ENCODE data around the gene LAMC1. TPM values are rescaled to one million over a fixed set of nuclear protein-coding genes. Genes with fewer than 3 reads are reported as not detected.

Gene LAMC1
- polyA plus RNA-seq, 1 donor (not counting 4 experiments of a cell fraction or from before 2014, with no cell fraction given), result 66.6 TPM

DNA sequence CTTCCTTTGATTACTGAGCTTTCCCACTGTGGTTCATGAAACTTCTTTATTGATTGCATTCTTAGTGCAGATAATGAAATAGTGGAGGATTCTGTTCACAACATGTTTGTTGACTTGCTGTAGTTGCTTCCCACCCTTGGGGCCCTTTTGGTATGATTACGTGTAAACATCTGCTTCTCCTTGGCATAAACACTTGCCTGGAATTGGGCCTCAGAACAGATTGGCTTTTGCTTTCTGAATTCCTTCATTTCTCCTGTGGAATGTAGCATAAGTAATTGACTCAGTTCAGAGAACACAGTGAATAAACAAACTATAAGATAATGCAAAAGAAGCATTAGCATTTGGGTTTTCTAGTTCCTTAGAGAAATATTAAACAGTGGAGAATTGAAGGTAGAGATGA, 103.3 kb downstream of the LAMC1 start:
- FAIRE-seq, result no peak
- H2AFZ ChIP-seq (ENCODE audit: control insufficient read depth, low read length), result no peak overlapping the region
- dilution Hi-C loops (cut with MboI; ENCODE audit: extremely low pct_ligation_motif_present, low sequenced_read_pairs), result no loop called here
- no peaks in the 10 kb centered on the region for H4K20me1 ChIP-seq (ENCODE audit: control insufficient read depth, extremely low read depth, insufficient read depth, low read length)
- no peaks in the 10 kb centered on the region for H3K9me1 ChIP-seq (ENCODE audit: control insufficient read depth, extremely low read depth, insufficient read depth, low read length)
- H3K27ac ChIP-seq (ENCODE audit: control insufficient read depth, insufficient read depth, low read length), result no peak overlapping the region
- TF ChIP-seq EZH2 (IDR thresholded peaks at IDR 0.05; ENCODE audit: low read length), result no peak
- TF ChIP-seq CTCF (optimal IDR thresholded peaks at IDR 0.05 in 1 of 3, IDR thresholded peaks at IDR 0.05 in 1 of 3, conservative IDR thresholded peaks at IDR 0.05 in 1 of 3; ENCODE audit: extremely low read depth in 1 of 3, insufficient read depth in 2 of 3, low read length in 3 of 3), result no peak
- no peaks in the 10 kb centered on the region for H3K9me3 ChIP-seq (ENCODE audit: control insufficient read depth, low read depth, low read length)
- H3K9ac ChIP-seq (ENCODE audit: control insufficient read depth, extremely low read depth, insufficient read depth, low read length), result no peak overlapping the region
- H3K4me3 ChIP-seq (ENCODE audit: control insufficient read depth in 2 of 3, extremely low read depth in 1 of 3, insufficient read depth in 2 of 3, low read depth in 1 of 3, low read length in 3 of 3), result no peak overlapping the region
- DNase-seq (ENCODE audit: low read depth, low spot score), result no peak
- peaks cover 27 to 49% of the 10 kb centered on the region in 2 experiments for H3K36me3 ChIP-seq (ENCODE audit: control insufficient read depth in 2 of 2, extremely low read depth in 1 of 2, insufficient read depth in 2 of 2, low read length in 2 of 2)
- H3K79me2 ChIP-seq (ENCODE audit: control insufficient read depth, insufficient read depth, low read length), result no peaks in the 10 kb centered on the region
- no peak overlapping the region for H3K4me2 ChIP-seq (ENCODE audit: control insufficient read depth, extremely low read depth, insufficient read depth, low read depth, low read length)
- no peaks in the 10 kb centered on the region for H3K4me1 ChIP-seq (ENCODE audit: control insufficient read depth, extremely low read depth, insufficient read depth, low read length)
- H3K27me3 ChIP-seq (ENCODE audit: control insufficient read depth, extremely low read depth, insufficient read depth, low read length), result no peaks in the 10 kb centered on the region

- Histone ChIP-seq H3K27ac (ENCODE audit: control insufficient read depth, insufficient read depth, low read length) (no peak overlapping the region), H3K9me1 (ENCODE audit: control insufficient read depth, extremely low read depth, insufficient read depth, low read length) (no peaks in the 10 kb centered on the region), H3K4me1 (ENCODE audit: control insufficient read depth, extremely low read depth, insufficient read depth, low read length) (no peaks in the 10 kb centered on the region), H3K4me2 (ENCODE audit: control insufficient read depth, extremely low read depth, insufficient read depth, low read depth, low read length) (no peak overlapping the region), H3K36me3 (ENCODE audit: control insufficient read depth in 2 of 2, extremely low read depth in 1 of 2, insufficient read depth in 2 of 2, low read length in 2 of 2) (peaks cover 26 to 34% of the 10 kb centered on the region in 2 experiments), H3K9me3 (ENCODE audit: control insufficient read depth, low read depth, low read length) (no peaks in the 10 kb centered on the region), H3K4me3 (ENCODE audit: control insufficient read depth in 2 of 3, extremely low read depth in 1 of 3, insufficient read depth in 2 of 3, low read depth in 1 of 3, low read length in 3 of 3) (no peak overlapping the region), H3K79me2 (ENCODE audit: control insufficient read depth, insufficient read depth, low read length) (no peaks in the 10 kb centered on the region), H3K27me3 (ENCODE audit: control insufficient read depth, extremely low read depth, insufficient read depth, low read length) (no peaks in the 10 kb centered on the region), H4K20me1 (ENCODE audit: control insufficient read depth, extremely low read depth, insufficient read depth, low read length) (no peaks in the 10 kb centered on the region), H2AFZ (ENCODE audit: control insufficient read depth, low read length) (no peak overlapping the region), H3K9ac (ENCODE audit: control insufficient read depth, extremely low read depth, insufficient read depth, low read length) (no peak overlapping the region)
- dilution Hi-C loops (cut with MboI; ENCODE audit: extremely low pct_ligation_motif_present, low sequenced_read_pairs), result no loop called here
- FAIRE-seq, result no peak
- no peak for DNase-seq (ENCODE audit: low read depth, low spot score)
- no peak for TF ChIP-seq CTCF (optimal IDR thresholded peaks at IDR 0.05 in 1 of 3, IDR thresholded peaks at IDR 0.05 in 1 of 3, conservative IDR thresholded peaks at IDR 0.05 in 1 of 3; ENCODE audit: extremely low read depth in 1 of 3, insufficient read depth in 2 of 3, low read length in 3 of 3)
- TF ChIP-seq EZH2 (IDR thresholded peaks at IDR 0.05; ENCODE audit: low read length), result no peak
These were observed 106.9 kb downstream of the LAMC1 start for GRCh38 chr1:183129921-183130690.

Data from keratinocyte (primary cell).